AG04450 (cell line): ENCODE measurements around the gene POLE2. TPM values are rescaled to one million over a fixed set of nuclear protein-coding genes. Genes with fewer than 3 reads are reported as not detected.
"Not testable (repeated sequence)": the region's sequence is repeated elsewhere in the genome, so short reads cannot be mapped to it uniquely, and the experiment has no call there.

ENCODE experiments used
- CTCF ChIA-PET: fragments of 300-600, 350-600 bp; formaldehyde crosslinking; extraction: SDS; loops from one replicate; lab custom pipeline; 2022; ENCODE audit warnings: antibody characterized with exemption, inconsistent platforms; lab: Charles Lee
- POLR2A ChIA-PET: fragments of 350-600 bp; formaldehyde crosslinking; extraction: SDS; loops from one replicate; lab custom pipeline; 2021; ENCODE audit warnings: antibody characterized with exemption, inconsistent platforms; lab: Yijun Ruan, JAX
- DNase-seq: peaks from one replicate; pipeline ENCODE4 v3.0.0-alpha.2; 2011; ENCODE audit warnings: low read depth, low spot score
- H3K27ac ChIP-seq: one replicate; pipeline ENCODE4 v1.5.1; 2012; ENCODE audit warnings: low read depth, low read length, control low read depth
- H3K27me3 ChIP-seq: one replicate; pipeline ENCODE4 v1.6.0; 2012; ENCODE audit warnings: low read length; ENCODE audit not compliant: control insufficient read depth, insufficient read depth
- H3K4me3 ChIP-seq: 2 replicates; pipeline ENCODE4 v1.5.1; 2011; ENCODE audit warnings: mild to moderate bottlenecking, low read depth, low read length, control low read depth
- H3K9me3 ChIP-seq: 2 replicates; pipeline ENCODE4 v1.5.1; 2012; ENCODE audit warnings: low read length; ENCODE audit not compliant: control insufficient read depth, insufficient read depth
- CTCF ChIP-seq: IDR thresholded peaks from 2 replicates; pipeline ENCODE4 v1.5.1; 2011; ENCODE audit warnings: low read depth, low read length, control low read depth, inconsistent platforms
- polyA minus RNA-seq: library from RNA; depleted of rRNA, polyadenylated mRNA; stranded (reverse); fragments of >200 nt; gene quantifications from 2 replicates; pipeline ENCODE4 v1.2.3, GENCODE V29; 2011; rRNA and poly(A)+ RNA removed
- polyA plus RNA-seq: library from polyadenylated mRNA; depleted of rRNA; stranded (reverse); fragments of >200 nt; gene quantifications from 2 replicates; pipeline ENCODE4 v1.2.3, GENCODE V29; 2011; rRNA removed

The POLE2 gene
- polyA plus RNA-seq = 4.4 and 5.8 TPM in 2 replicates
- polyA minus RNA-seq = 2.4 and 2.8 TPM in 2 replicates

- H3K4me3 ChIP-seq = peak within 1 kb of the TSS; percentile 62
- no peak for TF ChIP-seq CTCF
- H3K9me3 ChIP-seq = no peaks in the 10 kb centered on the region
- no peak for DNase-seq
- POLR2A ChIA-PET = interaction anchor here (0.6 to 2.4 kb wide), 3 partner anchors 54 to 963 kb away, joined by 3 to 9 read pairs (median 6); partner anchors contain the start of genes DNAAF2 and KLHDC2
- no peaks in the 10 kb centered on the region for H3K27me3 ChIP-seq
- peak within 1 kb of the TSS; percentile 68 for H3K27ac ChIP-seq
- CTCF ChIA-PET = no interaction called here
Measured at GRCh38 chr14:49687942-49688700, at the start of gene POLE2. POLE2 (minus strand) TSS chr14:49688214; CDS start chr14:49688203, 11 bp downstream.

GRCh38 chr14:49735669-49736068 lies 47.7 kb upstream of the POLE2 start:
- DNase-seq, POLR2A ChIA-PET, H3K27ac ChIP-seq, CTCF ChIA-PET, H3K27me3 ChIP-seq, H3K9me3 ChIP-seq, H3K4me3 ChIP-seq: not testable (repeated sequence)

- Histone ChIP-seq H3K27me3 (no peaks in the 10 kb centered on the region), H3K4me3 (no peak overlapping the region), H3K9me3 (no peaks in the 10 kb centered on the region), H3K27ac (no peak overlapping the region)
- ChIA-PET CTCF (interaction anchor here (1.0 kb wide), 1 partner anchor 272 kb away, joined by 3 read pairs; no protein-coding TSS in a partner anchor), POLR2A (no interaction called here)
- TF ChIP-seq CTCF = no peak
- no peak for DNase-seq
Measured at GRCh38 chr14:49733836-49734235, 45.8 kb upstream of the POLE2 start.

- POLR2A ChIA-PET = no interaction called here
- Histone ChIP-seq H3K9me3 (no peaks in the 10 kb centered on the region), H3K27me3 (no peaks in the 10 kb centered on the region), H3K27ac (no peak overlapping the region), H3K4me3 (no peak overlapping the region)
- TF ChIP-seq CTCF = no peak
- CTCF ChIA-PET = no interaction called here
- DNase-seq = no peak
Measured at GRCh38 chr14:49732896-49733295, 44.9 kb upstream of the POLE2 start.

GRCh38 chr14:49727171-49727570 lies 39.2 kb upstream of the POLE2 start:
- POLR2A ChIA-PET = no interaction called here
- CTCF ChIA-PET = no interaction called here

GRCh38 chr14:49721733-49722435 lies 33.9 kb upstream of the POLE2 start:
- DNase-seq, POLR2A ChIA-PET, CTCF ChIA-PET, H3K27ac ChIP-seq, H3K9me3 ChIP-seq, H3K27me3 ChIP-seq, H3K4me3 ChIP-seq: not testable (repeated sequence)

More at GRCh38 chr14:49727171-49727570, 39.2 kb upstream of the POLE2 start:
- TF ChIP-seq CTCF = no peak
- Histone ChIP-seq H3K27me3 (no peaks in the 10 kb centered on the region), H3K27ac (no peak overlapping the region), H3K4me3 (no peak overlapping the region), H3K9me3 (no peaks in the 10 kb centered on the region)
- no peak for DNase-seq
